Measurements from ENCODE around the gene CWC25. TPM values are rescaled to one million over a fixed set of nuclear protein-coding genes. Genes with fewer than 3 reads are reported as not detected.

CWC25 gene
- total and polyA plus RNA-seq, 9 of the 15 experiments (the other 6 are each of a cell fraction or from before 2014, with no cell fraction given) = 16.5 to 27.4 (median 23.0) TPM

- no peak for TF ChIP-seq ARID3B (CRISPR knock-in tag; IDR thresholded peaks at IDR 0.05; ENCODE audit: borderline replicate concordance)
- no peak for TF ChIP-seq KLF16 (IDR thresholded peaks at IDR 0.05)
- peak; percentile 44; the same call in 1 of the 2 replicates for TF ChIP-seq POLR2G (IDR thresholded peaks at IDR 0.05; ENCODE audit: low read depth, low read length)
- TF ChIP-seq ZNF699 (CRISPR knock-in tag; IDR thresholded peaks at IDR 0.05; ENCODE audit: insufficient replicate concordance) = no peak
- TF ChIP-seq KAT7 (CRISPR knock-in tag; IDR thresholded peaks at IDR 0.05; ENCODE audit: borderline replicate concordance) = peak; percentile 22; the same call in 1 of the 2 replicates
- 0 out of 2 replicates have a peak, but pooled peaks have one; percentile 17 for TF ChIP-seq MBD2 (IDR thresholded peaks at IDR 0.05; ENCODE audit: borderline replicate concordance, low read depth)
- TF ChIP-seq SAFB (IDR thresholded peaks at IDR 0.05; ENCODE audit: borderline replicate concordance, low read depth, low read length) = peak; percentile 50; the same call in 1 of the 2 replicates
- TF ChIP-seq PCBP1 (IDR thresholded peaks at IDR 0.05; ENCODE audit: low read depth, low read length, poor library complexity, severe bottlenecking) = peak; percentile 88
- no peak for TF ChIP-seq KDM2B (CRISPR knock-in tag; IDR thresholded peaks at IDR 0.05)
- no peak for TF ChIP-seq TRIM28 (IDR thresholded peaks at IDR 0.05)
- no peak for TF ChIP-seq ZNF316 (IDR thresholded peaks at IDR 0.05)
- TF ChIP-seq ZNF398 (CRISPR knock-in tag; IDR thresholded peaks at IDR 0.05) = no peak
- no peak for TF ChIP-seq RBM14 (IDR thresholded peaks at IDR 0.05; ENCODE audit: borderline replicate concordance, insufficient read depth, low read depth, low read length)
- no peak for TF ChIP-seq FOXA1 (IDR thresholded peaks at IDR 0.05; ENCODE audit: borderline replicate concordance)
- TF ChIP-seq, protein P1, sequence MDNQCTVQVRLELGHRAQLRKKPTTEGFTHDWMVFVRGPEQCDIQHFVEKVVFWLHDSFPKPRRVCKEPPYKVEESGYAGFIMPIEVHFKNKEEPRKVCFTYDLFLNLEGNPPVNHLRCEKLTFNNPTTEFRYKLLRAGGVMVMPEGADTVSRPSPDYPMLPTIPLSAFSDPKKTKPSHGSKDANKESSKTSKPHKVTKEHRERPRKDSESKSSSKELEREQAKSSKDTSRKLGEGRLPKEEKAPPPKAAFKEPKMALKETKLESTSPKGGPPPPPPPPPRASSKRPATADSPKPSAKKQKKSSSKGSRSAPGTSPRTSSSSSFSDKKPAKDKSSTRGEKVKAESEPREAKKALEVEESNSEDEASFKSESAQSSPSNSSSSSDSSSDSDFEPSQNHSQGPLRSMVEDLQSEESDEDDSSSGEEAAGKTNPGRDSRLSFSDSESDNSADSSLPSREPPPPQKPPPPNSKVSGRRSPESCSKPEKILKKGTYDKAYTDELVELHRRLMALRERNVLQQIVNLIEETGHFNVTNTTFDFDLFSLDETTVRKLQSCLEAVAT (IDR thresholded peaks at IDR 0.05) = peak in 1 of 2 experiments; percentile 21; a peak in 1 of 4 replicates
- TF ChIP-seq POLR2A (conservative IDR thresholded peaks at IDR 0.05) = no peak
- TF ChIP-seq, protein P2, sequence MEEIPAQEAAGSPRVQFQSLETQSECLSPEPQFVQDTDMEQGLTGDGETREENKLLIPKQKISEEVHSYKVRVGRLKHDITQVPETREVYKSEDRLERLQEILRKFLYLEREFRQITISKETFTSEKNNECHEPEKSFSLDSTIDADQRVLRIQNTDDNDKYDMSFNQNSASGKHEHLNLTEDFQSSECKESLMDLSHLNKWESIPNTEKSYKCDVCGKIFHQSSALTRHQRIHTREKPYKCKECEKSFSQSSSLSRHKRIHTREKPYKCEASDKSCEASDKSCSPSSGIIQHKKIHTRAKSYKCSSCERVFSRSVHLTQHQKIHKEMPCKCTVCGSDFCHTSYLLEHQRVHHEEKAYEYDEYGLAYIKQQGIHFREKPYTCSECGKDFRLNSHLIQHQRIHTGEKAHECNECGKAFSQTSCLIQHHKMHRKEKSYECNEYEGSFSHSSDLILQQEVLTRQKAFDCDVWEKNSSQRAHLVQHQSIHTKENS (CRISPR knock-in tag; IDR thresholded peaks at IDR 0.05) = no peak
- TF ChIP-seq RHOXF2B (CRISPR knock-in tag; conservative IDR thresholded peaks at IDR 0.05) = no peak
- TF ChIP-seq, protein P3, sequence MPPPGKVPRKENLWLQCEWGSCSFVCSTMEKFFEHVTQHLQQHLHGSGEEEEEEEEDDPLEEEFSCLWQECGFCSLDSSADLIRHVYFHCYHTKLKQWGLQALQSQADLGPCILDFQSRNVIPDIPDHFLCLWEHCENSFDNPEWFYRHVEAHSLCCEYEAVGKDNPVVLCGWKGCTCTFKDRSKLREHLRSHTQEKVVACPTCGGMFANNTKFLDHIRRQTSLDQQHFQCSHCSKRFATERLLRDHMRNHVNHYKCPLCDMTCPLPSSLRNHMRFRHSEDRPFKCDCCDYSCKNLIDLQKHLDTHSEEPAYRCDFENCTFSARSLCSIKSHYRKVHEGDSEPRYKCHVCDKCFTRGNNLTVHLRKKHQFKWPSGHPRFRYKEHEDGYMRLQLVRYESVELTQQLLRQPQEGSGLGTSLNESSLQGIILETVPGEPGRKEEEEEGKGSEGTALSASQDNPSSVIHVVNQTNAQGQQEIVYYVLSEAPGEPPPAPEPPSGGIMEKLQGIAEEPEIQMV (tag; conservative IDR thresholded peaks at IDR 0.05; ENCODE audit: low read depth) = no peak
- no peak for TF ChIP-seq NFYB (IDR thresholded peaks at IDR 0.05; ENCODE audit: extremely low read depth, insufficient read length)
Observed at GRCh38 chr17:38798614-38799500, 26.3 kb downstream of the CWC25 start (continued).

Data from K562 (cell line).